T-helper 22 cell (primary cell): ENCODE measurements around the gene RBM45.

Source experiments
- DNase-seq: peaks from one replicate; pipeline ENCODE4 v3.0.0-alpha.2; 2020; ENCODE audit warnings: low read depth

RBM45 gene

GRCh38 chr2:178159966-178160365 is 47.7 kb downstream of the RBM45 start:
- no peak for DNase-seq

DNA sequence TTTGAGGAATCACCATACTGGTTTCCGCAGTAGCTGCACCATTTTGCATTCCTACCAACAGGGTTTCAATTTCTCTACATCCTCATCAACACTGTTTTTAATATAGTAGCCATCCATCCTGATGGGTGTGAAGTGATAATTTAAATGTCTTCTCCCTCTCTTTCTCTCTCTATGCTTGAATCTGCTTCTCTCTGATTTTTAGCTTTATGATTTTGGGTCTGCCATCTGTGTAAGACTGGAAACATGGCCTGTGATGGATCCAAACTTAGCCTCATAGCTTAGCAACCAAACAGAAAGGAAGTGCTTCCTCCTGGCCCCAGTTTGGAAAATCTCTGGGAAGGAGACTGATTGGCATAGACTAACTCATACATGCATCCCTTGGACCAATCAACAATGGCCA is 48.4 kb downstream of the RBM45 start:
- no peak for DNase-seq

- no peak for DNase-seq
Measured at GRCh38 chr2:178163395-178163794, 51.2 kb downstream of the RBM45 start.

GRCh38 chr2:178163911-178164310 is 51.7 kb downstream of the RBM45 start:
- no peak for DNase-seq

DNA sequence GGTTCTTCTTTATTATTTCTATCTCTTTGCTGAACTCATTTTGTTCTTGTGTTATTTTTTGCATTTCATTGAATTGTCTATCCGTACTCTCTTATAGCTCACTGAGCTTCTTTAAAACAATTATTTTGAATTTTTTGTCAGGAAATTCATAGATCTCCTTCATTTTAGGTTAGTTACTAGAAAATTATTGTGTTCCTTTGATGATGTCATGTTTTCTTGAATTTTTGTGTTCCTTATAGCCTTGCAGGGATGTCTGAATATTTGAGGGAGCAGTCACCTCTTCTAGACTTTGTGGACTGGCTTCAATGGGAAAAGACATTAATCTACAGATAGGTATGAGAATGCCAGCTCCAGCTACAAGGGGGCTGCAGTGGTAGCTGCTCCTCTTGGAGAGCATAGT is 61.4 kb downstream of the RBM45 start:
- no peak for DNase-seq

- no peak for DNase-seq
Measured at GRCh38 chr2:178177066-178177679, 64.9 kb downstream of the RBM45 start.
